ENCODE results near the gene ARPC1A.

- no peak for TF ChIP-seq ZNF274 (IDR thresholded peaks at IDR 0.05; ENCODE audit: low read depth, low read length)
- TF ChIP-seq YY1 (IDR thresholded peaks at IDR 0.05; ENCODE audit: insufficient read depth, insufficient read length) = no peak
Measured at GRCh38 chr7:99290980-99291607, 34.6 kb upstream of the ARPC1A start.
